ENCODE data around the gene PNO1.

Gene PNO1

GRCh38 chr2:68135448-68136320 is 22.0 kb upstream of the PNO1 start:
- TF ChIP-seq CEBPB (IDR thresholded peaks at IDR 0.05), result no peak
- no peak for TF ChIP-seq ZBTB7A (IDR thresholded peaks at IDR 0.05; ENCODE audit: low read depth)
- no peak for TF ChIP-seq TEAD4 (IDR thresholded peaks at IDR 0.05)
- TF ChIP-seq EGR1 (IDR thresholded peaks at IDR 0.05), result no peak
- TF ChIP-seq EP300 (IDR thresholded peaks at IDR 0.05; ENCODE audit: borderline replicate concordance), result no peak
- TF ChIP-seq, protein P1, sequence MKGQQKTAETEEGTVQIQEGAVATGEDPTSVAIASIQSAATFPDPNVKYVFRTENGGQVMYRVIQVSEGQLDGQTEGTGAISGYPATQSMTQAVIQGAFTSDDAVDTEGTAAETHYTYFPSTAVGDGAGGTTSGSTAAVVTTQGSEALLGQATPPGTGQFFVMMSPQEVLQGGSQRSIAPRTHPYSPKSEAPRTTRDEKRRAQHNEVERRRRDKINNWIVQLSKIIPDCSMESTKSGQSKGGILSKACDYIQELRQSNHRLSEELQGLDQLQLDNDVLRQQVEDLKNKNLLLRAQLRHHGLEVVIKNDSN (IDR thresholded peaks at IDR 0.05), result no peak
- no peak for TF ChIP-seq TCF12 (IDR thresholded peaks at IDR 0.05; ENCODE audit: low read depth)
- no peak for TF ChIP-seq RAD21 (IDR thresholded peaks at IDR 0.05; ENCODE audit: low read depth)
- no peak for TF ChIP-seq REST (IDR thresholded peaks at IDR 0.05; ENCODE audit: low read depth)
- TF ChIP-seq, protein P2, sequence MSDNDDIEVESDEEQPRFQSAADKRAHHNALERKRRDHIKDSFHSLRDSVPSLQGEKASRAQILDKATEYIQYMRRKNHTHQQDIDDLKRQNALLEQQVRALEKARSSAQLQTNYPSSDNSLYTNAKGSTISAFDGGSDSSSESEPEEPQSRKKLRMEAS (IDR thresholded peaks at IDR 0.05), result no peak
- no peak for TF ChIP-seq NFIC (IDR thresholded peaks at IDR 0.05)
- TF ChIP-seq YY1 (IDR thresholded peaks at IDR 0.05; ENCODE audit: low read depth), result no peak
- no peak for TF ChIP-seq TAF1 (IDR thresholded peaks at IDR 0.05; ENCODE audit: low read depth)
- TF ChIP-seq CREB1 (IDR thresholded peaks at IDR 0.05; ENCODE audit: low read depth), result no peak
- no peak for TF ChIP-seq FOXM1 (IDR thresholded peaks at IDR 0.05; ENCODE audit: borderline replicate concordance, low read depth)

GRCh38 chr2:68141875-68142274 is 15.8 kb upstream of the PNO1 start:
- TF ChIP-seq YY1 (IDR thresholded peaks at IDR 0.05; ENCODE audit: low read depth) (no peak), TEAD4 (IDR thresholded peaks at IDR 0.05) (no peak), NFIC (IDR thresholded peaks at IDR 0.05) (no peak), CEBPB (IDR thresholded peaks at IDR 0.05) (no peak), ZBTB7A (IDR thresholded peaks at IDR 0.05; ENCODE audit: low read depth) (no peak), EGR1 (IDR thresholded peaks at IDR 0.05) (no peak), TAF1 (IDR thresholded peaks at IDR 0.05; ENCODE audit: low read depth) (no peak), EP300 (IDR thresholded peaks at IDR 0.05; ENCODE audit: borderline replicate concordance) (no peak), RAD21 (IDR thresholded peaks at IDR 0.05; ENCODE audit: low read depth) (no peak), TCF12 (IDR thresholded peaks at IDR 0.05; ENCODE audit: low read depth) (no peak), REST (IDR thresholded peaks at IDR 0.05; ENCODE audit: low read depth) (no peak), FOXM1 (IDR thresholded peaks at IDR 0.05; ENCODE audit: borderline replicate concordance, low read depth) (no peak), CREB1 (IDR thresholded peaks at IDR 0.05; ENCODE audit: low read depth) (no peak)
- TF ChIP-seq, protein P1 (IDR thresholded peaks at IDR 0.05), result no peak
- TF ChIP-seq, protein P2 (IDR thresholded peaks at IDR 0.05), result no peak

DNA sequence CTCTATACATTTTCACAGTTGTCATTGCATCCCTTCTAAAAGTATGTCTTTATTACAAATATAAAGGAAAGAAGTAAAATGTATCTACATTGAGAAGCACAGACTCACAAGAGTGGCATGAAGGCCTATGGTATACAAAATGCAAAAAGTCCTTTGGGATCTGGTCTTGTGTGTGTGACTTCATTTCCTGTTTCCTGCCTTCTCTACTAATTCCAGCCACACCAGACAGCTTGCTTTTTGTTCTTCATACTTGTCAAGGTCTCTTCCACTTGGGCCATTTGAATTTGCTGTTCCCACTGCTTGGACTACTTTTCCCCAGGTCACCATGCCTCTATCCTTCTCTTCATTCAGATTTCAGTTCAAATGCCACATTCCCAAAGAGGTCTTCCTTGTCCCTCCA is 6.7 kb upstream of the PNO1 start:
- TF ChIP-seq RAD21 (IDR thresholded peaks at IDR 0.05; ENCODE audit: low read depth) (no peak), NFIC (IDR thresholded peaks at IDR 0.05) (no peak), TAF1 (IDR thresholded peaks at IDR 0.05; ENCODE audit: low read depth) (no peak), TEAD4 (IDR thresholded peaks at IDR 0.05) (no peak), EGR1 (IDR thresholded peaks at IDR 0.05) (no peak), ZBTB7A (IDR thresholded peaks at IDR 0.05; ENCODE audit: low read depth) (no peak), EP300 (IDR thresholded peaks at IDR 0.05; ENCODE audit: borderline replicate concordance) (no peak)
- TF ChIP-seq, protein P1 (IDR thresholded peaks at IDR 0.05), result no peak

- TF ChIP-seq EP300 (IDR thresholded peaks at IDR 0.05; ENCODE audit: borderline replicate concordance) (no peak), TCF12 (IDR thresholded peaks at IDR 0.05; ENCODE audit: low read depth) (no peak), NFIC (IDR thresholded peaks at IDR 0.05) (no peak), EGR1 (IDR thresholded peaks at IDR 0.05) (no peak), RAD21 (IDR thresholded peaks at IDR 0.05; ENCODE audit: low read depth) (no peak), YY1 (IDR thresholded peaks at IDR 0.05; ENCODE audit: low read depth) (no peak), TAF1 (IDR thresholded peaks at IDR 0.05; ENCODE audit: low read depth) (no peak)
- TF ChIP-seq, protein P1 (IDR thresholded peaks at IDR 0.05), result no peak
- TF ChIP-seq, protein P2 (IDR thresholded peaks at IDR 0.05), result no peak
Observed at GRCh38 chr2:68152681-68153347, 4.9 kb upstream of the PNO1 start.
